GM19043 (cell line): Measurements from ENCODE around the gene ARRDC3.
A peak's percentile ranks its signal among the peaks of the same experiment; 100 is the strongest.
"Not testable (repeated sequence)": the region's sequence is repeated elsewhere in the genome, so short reads cannot be mapped to it uniquely, and the experiment has no call there.

Source experiments
- ATAC-seq: cut with Tn5 transposase; IDR thresholded peaks from one replicate; pipeline ENCODE4 v1.9.1; 2021; ENCODE audit warnings: low read depth; ENCODE audit not compliant: unreplicated experiment

ARRDC3 gene

DNA sequence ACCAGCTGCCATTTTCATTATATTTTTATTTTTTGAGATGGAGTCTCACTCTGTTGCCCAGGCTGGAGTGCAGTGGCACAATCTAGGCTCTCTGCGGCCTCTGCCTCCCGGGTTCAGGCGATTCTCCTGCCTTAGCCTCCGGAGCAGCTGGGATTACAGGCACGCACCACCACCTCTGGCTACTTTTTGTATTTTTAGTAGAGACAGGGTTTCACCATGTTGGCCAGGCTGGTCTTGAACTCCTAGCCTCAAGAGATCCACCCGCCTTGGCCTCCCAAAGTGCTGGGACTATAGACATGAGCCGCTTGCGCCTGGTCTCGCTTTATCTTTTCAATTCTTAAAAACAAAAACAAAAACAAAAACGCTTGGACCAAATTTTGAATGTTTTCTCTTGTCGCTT is 2.5 kb upstream of the ARRDC3 start:
- not testable (repeated sequence) for ATAC-seq

DNA sequence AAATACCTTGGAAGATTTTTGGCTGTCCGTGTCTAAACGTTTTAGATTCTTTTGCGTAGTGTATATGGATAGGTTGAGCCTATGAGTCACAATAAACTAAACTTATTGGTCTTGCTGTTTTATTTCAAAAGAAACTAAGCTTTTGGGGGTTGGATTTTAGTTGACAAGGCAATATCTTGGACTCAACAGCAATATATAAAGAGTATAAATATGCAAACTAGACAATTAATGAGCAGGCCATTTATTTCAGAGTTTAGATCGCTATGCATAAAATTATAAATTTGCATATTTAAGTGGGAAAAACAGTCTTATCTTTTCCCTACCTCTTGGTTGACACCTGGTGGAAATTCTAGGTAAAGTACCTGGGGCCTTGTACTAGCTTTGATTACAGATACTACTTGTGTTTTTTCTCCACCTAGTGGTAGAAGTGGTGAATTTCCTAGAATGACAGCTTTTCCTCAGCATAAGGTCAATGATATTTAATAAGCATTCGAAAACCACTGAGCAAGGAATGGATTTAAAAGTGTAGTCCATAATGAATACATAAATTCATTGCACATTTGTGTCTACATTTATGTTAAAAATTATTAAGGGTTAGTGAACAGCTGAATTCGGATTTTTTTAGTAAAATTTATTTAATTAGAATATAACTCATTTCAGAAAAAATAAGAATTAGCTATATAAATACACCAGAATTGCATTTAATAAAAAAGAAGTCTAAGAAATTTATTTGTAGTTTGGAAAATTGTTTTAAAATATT is 1.7 kb upstream of the ARRDC3 start:
- peak; percentile 9 for ATAC-seq

GRCh38 chr5:91383956-91384300 is 811 bp upstream of the ARRDC3 start:
- ATAC-seq: no peak

- ATAC-seq: no peak
Observed at GRCh38 chr5:91382530-91383026, 539 bp downstream of the ARRDC3 start.

- ATAC-seq: peak; percentile 15
Observed at GRCh38 chr5:91381774-91382359, 1.2 kb downstream of the ARRDC3 start.

DNA sequence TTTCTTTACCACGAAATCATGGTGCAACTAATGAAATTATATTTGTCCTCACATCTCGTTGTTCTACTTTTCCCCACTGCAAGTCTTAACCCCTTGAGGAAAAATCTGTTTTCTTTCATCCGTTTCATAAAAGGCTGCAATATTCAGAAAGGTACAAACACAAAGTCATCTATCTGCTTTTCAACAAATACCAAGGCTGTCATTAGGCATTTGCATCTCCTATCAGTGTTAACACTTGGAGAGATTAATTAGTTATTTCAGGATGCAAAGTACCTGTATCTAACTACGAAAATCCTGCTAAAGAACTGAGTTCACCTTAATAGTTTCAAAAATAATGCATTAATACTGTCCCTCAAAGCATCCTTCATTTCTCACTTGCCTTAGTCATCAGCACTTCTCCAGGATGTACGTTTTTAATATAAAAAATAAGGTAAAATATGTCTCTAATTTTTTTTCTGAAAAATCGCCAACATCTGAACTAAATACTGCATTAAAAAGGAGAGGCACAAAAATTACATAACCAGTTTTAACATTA is 1.8 kb downstream of the ARRDC3 start:
- no peak for ATAC-seq

DNA sequence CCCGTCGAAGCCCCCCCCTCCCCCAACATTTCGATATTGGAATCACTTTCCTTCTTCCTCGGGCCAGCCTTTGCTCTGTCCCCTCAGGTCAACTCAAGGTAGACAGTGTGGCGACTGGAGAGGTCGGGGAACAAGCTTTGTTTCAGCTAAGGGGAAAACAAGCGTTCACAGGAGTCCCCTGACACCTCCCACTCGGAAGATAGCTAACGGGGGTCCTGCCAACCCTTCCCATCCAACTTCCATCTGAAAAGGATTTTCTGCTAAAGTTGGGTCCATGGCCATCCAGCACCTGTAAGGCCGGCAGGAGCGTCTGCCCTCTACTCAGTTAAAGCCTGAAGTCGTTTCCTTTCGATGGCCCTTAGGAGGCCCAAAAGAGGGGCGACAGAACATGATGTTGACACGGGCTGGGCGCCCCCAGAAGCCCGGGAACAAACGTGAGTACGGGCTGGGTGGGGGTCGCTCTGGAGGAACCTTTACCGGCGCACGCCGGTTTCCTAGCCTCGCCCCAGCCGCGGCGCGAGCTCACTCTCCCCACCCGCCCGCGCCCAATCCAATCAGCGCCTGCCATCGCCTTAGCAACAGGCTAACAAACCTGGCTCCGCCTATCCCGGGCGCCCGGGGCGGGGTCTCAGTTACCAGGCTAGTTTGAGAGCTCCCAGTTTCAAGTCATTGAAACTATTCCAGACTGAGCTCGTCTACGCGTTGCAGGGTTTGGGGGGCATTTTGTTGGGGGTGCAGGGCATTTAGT is 2.5 kb downstream of the ARRDC3 start:
- ATAC-seq: peak; percentile 37

GRCh38 chr5:91379914-91380490 is 3.1 kb downstream of the ARRDC3 start:
- peak; percentile 53 for ATAC-seq

- ATAC-seq: no peak
Observed at GRCh38 chr5:91379246-91379913, 3.7 kb downstream of the ARRDC3 start.

GRCh38 chr5:91378752-91379211 is 4.3 kb downstream of the ARRDC3 start:
- no peak for ATAC-seq

DNA sequence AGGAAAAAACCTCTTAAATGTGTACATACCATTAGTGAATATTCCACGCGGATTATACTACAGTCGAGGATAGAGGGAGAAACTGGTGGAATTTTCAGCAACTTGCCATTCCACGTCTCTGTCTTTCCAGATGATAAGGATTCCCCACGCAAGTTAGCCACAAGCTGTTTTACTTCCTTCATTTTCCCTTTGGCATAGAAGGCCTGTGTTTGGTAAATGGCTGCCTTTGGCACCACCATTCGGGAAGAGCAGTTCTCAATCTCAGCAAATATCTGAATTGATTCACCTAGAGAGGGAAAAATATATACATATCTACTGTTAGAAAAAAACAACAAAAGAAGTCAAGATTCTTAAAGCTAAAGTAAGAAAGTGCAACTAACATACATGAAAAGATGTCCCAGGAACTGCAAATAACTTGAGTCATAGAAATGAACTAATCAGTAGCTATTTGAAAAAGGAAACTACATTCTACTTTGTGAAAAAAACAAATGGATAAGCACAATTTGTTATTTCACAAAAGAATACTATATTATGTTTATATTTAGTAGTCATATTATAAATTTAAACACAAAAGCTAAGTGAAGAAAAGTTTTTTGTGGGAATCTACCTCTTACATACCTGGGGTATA is 8.1 kb downstream of the ARRDC3 start:
- no peak for ATAC-seq

- no peak for ATAC-seq
Observed at GRCh38 chr5:91373600-91373999, 9.5 kb downstream of the ARRDC3 start.

- ATAC-seq: no peak
Observed at GRCh38 chr5:91373006-91373405, 10.1 kb downstream of the ARRDC3 start.

- ATAC-seq: no peak
Observed at GRCh38 chr5:91369480-91369879, 13.6 kb downstream of the ARRDC3 start.

- no peak for ATAC-seq
Observed at GRCh38 chr5:91367908-91368648, 15.0 kb downstream of the ARRDC3 start.

DNA sequence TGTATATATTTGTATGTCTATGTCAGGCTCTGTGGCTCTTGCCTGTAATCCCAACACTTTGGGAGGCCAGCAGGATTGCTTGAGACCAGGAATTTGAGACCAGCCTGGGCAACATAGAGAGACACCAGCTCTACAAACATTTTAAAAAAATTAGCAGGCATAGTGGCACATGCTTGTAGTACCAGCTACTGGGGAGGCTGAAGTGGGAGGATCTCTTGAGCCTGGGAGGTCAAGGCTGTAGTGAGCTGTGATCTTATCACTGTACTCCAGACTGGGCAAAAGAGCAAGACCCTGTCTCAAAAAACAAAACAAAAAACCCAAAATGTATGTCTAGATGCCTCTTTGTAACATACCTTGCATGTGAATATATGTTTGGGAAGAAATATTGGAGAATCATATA is 15.8 kb downstream of the ARRDC3 start:
- ATAC-seq: no peak

DNA sequence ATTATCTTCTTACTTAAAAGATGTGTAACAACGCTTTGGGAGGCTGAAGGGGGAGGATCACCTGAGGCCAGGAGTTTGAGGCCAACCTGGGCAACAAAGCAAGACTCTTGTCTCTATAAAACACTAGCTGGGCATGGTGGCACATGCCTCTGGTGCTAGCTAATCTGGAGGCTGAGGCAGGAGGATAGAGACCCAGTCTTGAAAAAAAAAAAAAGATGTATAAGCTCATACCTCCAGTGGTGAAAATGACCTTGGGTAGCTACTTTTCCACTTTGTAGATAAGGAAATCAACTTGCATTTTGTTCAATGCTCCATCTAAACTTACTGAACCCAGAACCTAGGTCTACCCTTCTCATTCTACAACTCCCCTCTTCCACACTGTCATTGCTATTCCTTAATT is 16.6 kb downstream of the ARRDC3 start:
- ATAC-seq: no peak

DNA sequence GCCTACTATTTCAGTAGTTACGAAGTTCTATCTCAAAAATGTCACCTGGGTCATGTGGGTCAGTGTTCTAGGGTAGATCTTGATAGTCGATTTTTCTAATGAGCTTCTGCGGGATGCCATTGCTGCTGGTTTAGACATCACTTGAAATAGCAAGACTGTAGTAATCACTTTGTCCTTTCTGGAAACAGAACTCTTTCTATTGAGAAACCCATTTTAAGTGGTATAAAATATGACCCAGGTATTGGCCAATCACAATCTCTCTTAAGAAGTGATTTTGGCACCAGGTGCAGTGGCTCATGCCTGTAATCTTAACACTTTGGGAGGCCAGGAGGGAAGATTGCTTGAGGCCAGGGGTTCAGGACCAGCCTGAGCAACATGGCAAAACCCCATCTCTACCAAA is 17.6 kb downstream of the ARRDC3 start:
- no peak for ATAC-seq

DNA sequence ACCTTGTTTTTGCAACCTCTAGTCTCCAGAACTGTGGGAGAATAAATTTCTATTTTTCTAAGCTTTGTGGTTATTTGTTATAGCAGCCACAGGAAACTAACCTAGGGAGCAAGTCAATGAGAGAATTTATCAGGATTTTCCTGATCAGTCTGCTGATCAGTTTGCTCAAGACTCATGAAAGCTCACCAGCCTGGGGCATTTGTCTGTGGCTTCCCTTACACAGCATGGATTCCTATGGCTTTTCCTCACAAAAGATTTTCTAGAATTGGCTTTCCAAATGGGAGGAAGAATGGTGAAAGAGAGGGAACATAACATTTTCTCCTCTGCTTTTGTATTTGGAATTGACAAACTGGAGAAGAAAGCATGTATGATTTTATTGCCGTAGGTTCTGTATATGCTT is 20.2 kb downstream of the ARRDC3 start:
- no peak for ATAC-seq
